ENCODE results near the gene GMNC. TPM values are rescaled to one million over a fixed set of nuclear protein-coding genes. Genes with fewer than 3 reads are reported as not detected.
A peak's percentile ranks its signal among the peaks of the same experiment; 100 is the strongest.

The GMNC gene, protein sequence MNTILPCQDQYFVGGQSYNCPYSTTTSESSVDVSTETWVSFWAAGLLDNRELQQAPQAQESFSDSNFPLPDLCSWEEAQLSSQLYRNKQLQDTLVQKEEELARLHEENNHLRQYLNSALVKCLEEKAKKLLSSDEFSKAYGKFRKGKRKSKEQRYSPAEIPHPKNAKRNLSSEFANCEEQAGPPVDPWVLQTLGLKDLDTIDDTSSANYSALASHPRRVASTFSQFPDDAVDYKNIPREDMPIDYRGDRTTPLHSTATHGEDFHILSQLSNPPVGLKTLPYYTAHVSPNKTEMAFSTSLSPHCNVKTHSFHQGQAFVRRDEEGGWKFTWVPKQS
- polyA plus RNA-seq (0.04 TPM in 1 of 3 replicates, not detected in the others), polyA minus RNA-seq (not detected in 3 replicates)
- polyA plus RNA-seq (2011; ENCODE audit: low read depth) = not detected
- not detected in 2 replicates for polyA plus RNA-seq (2011; cell fraction: cytosol; rRNA removed)
- 0.03 TPM in 1 of 2 replicates, not detected in the other for polyA plus RNA-seq (2011; cell fraction: nucleus; rRNA removed)
- polyA plus RNA-seq (2012; ENCODE audit: low replicate concordance) = not detected in 2 replicates
- not detected for polyA minus RNA-seq (2011; cell fraction: cytosol; rRNA and poly(A)+ RNA removed)
- polyA minus RNA-seq (2011; cell fraction: nucleus; rRNA and poly(A)+ RNA removed) = not detected in 2 replicates

DNA sequence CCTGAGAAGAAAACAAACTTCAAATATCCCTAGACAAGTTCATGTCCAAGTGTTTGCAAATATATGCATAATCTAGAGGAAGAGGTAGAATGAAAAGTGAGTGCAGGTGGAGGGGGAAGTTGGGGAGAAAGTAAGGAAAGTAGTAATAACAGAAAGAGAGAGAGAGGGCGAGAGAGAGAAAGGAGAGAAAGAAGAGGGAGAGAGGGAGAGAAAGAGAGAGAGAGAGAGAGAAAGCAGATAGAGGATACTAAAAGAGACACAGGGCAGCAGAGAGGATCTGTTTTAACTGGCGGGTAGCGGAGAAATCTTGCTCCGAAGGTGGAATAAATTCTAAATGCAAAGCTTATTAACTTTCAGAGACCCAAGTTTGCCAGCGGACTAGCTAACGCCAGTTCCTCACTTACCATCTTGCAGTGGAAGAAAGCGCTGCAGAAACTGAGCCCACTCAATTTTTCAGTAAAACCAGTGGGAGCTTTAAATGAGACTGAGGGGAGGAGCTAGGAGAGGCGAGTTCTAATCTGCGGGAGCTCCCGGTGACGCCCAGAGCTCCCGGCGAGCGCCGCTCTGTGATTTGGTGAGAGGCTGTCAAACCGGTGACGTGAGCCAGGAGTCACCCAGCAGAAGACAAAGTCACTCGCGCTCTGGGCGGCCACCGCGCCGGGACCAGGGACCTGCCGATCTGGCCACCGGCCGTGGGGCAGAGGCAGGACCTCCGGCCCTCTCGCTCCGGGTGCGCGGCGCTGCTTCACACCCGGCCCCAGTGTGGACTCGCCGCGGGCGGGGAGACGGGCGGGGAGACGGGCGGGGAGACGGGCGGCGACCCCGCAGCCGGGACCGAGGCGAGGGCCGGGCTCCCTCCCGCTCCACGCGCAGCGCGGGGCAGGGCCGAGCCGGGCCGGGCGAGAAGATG lies at the start of gene GMNC:
Gene GMNC, minus strand, starts transcription at position 486 of the 910 bp plus-strand sequence. Its CDS starts 79 bp downstream, at position 407.
- dilution Hi-C loops (cut with MboI; ENCODE audit: extremely low pct_ligation_motif_present, low sequenced_read_pairs) = no loop called here
- peak within 1 kb of the TSS; percentile 83 for H3K4me2 ChIP-seq (ENCODE audit: control insufficient read depth, extremely low read depth, insufficient read depth, low read depth, low read length)
- H3K27me3 ChIP-seq (ENCODE audit: control insufficient read depth, extremely low read depth, insufficient read depth, low read length) = peaks cover 4% of the 10 kb centered on the region
- H3K27ac ChIP-seq (ENCODE audit: control insufficient read depth, insufficient read depth, low read length) = no peak within 1 kb of the TSS
- H3K36me3 ChIP-seq (ENCODE audit: control insufficient read depth in 2 of 2, extremely low read depth in 1 of 2, insufficient read depth in 2 of 2, low read length in 2 of 2) = no peaks in the 10 kb centered on the region
- H4K20me1 ChIP-seq (ENCODE audit: control insufficient read depth, extremely low read depth, insufficient read depth, low read length) = no peaks in the 10 kb centered on the region
- H3K4me1 ChIP-seq (ENCODE audit: control insufficient read depth, extremely low read depth, insufficient read depth, low read length) = no peaks in the 10 kb centered on the region
- TF ChIP-seq, protein P1, sequence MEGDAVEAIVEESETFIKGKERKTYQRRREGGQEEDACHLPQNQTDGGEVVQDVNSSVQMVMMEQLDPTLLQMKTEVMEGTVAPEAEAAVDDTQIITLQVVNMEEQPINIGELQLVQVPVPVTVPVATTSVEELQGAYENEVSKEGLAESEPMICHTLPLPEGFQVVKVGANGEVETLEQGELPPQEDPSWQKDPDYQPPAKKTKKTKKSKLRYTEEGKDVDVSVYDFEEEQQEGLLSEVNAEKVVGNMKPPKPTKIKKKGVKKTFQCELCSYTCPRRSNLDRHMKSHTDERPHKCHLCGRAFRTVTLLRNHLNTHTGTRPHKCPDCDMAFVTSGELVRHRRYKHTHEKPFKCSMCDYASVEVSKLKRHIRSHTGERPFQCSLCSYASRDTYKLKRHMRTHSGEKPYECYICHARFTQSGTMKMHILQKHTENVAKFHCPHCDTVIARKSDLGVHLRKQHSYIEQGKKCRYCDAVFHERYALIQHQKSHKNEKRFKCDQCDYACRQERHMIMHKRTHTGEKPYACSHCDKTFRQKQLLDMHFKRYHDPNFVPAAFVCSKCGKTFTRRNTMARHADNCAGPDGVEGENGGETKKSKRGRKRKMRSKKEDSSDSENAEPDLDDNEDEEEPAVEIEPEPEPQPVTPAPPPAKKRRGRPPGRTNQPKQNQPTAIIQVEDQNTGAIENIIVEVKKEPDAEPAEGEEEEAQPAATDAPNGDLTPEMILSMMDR (optimal IDR thresholded peaks at IDR 0.05 in 1 of 3, IDR thresholded peaks at IDR 0.05 in 1 of 3, conservative IDR thresholded peaks at IDR 0.05 in 1 of 3; ENCODE audit: extremely low read depth in 1 of 3, insufficient read depth in 2 of 3, low read length in 3 of 3) = no peak
- no peak for TF ChIP-seq EZH2 (IDR thresholded peaks at IDR 0.05; ENCODE audit: low read length)
- H3K4me3 ChIP-seq (ENCODE audit: control insufficient read depth in 2 of 3, extremely low read depth in 1 of 3, insufficient read depth in 2 of 3, low read depth in 1 of 3, low read length in 3 of 3) = peak within 1 kb of the TSS; percentile 59 to 71 (median 64)
- no peaks in the 10 kb centered on the region for H3K79me2 ChIP-seq (ENCODE audit: control insufficient read depth, insufficient read depth, low read length)
- peak within 1 kb of the TSS; percentile 53 for H3K9ac ChIP-seq (ENCODE audit: control insufficient read depth, extremely low read depth, insufficient read depth, low read length)
- H3K9me1 ChIP-seq (ENCODE audit: control insufficient read depth, extremely low read depth, insufficient read depth, low read length) = no peaks in the 10 kb centered on the region
- H2AFZ ChIP-seq (ENCODE audit: control insufficient read depth, low read length) = peak within 1 kb of the TSS; percentile 81
- no peak for DNase-seq (ENCODE audit: low read depth, low spot score)
- H3K9me3 ChIP-seq (ENCODE audit: control insufficient read depth, low read depth, low read length) = no peaks in the 10 kb centered on the region
- peak; percentile 57 for FAIRE-seq

DNA sequence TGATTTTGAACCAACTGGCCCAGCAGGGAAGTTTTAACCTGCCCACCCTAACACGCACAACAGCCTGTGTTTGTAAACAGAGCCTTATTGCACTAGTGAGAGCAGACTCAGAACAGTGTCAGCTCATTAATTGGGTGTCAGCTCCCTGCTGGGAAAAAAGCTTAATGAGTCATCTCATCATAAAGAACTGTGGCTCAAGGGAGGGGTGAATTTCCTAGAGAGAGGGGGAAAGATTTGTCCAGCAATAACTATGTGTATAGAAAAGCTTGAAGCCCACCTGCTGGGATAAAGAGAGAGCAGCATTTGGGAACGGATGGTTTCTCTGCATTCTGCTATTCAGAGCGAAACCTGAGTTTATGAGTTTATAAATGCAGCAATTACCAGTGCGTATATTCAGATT lies 48.9 kb upstream of the GMNC start:
- H3K36me3 ChIP-seq (ENCODE audit: control insufficient read depth in 2 of 2, extremely low read depth in 1 of 2, insufficient read depth in 2 of 2, low read length in 2 of 2) = no peaks in the 10 kb centered on the region
- no peaks in the 10 kb centered on the region for H3K9me1 ChIP-seq (ENCODE audit: control insufficient read depth, extremely low read depth, insufficient read depth, low read length)
- no peaks in the 10 kb centered on the region for H3K4me1 ChIP-seq (ENCODE audit: control insufficient read depth, extremely low read depth, insufficient read depth, low read length)
- no peaks in the 10 kb centered on the region for H3K79me2 ChIP-seq (ENCODE audit: control insufficient read depth, insufficient read depth, low read length)
- no peaks in the 10 kb centered on the region for H3K27me3 ChIP-seq (ENCODE audit: control insufficient read depth, extremely low read depth, insufficient read depth, low read length)
- H4K20me1 ChIP-seq (ENCODE audit: control insufficient read depth, extremely low read depth, insufficient read depth, low read length) = no peaks in the 10 kb centered on the region
- H3K4me2 ChIP-seq (ENCODE audit: control insufficient read depth, extremely low read depth, insufficient read depth, low read depth, low read length) = no peak overlapping the region
- FAIRE-seq (no peak), DNase-seq (ENCODE audit: low read depth, low spot score) (no peak)
- H3K9me3 ChIP-seq (ENCODE audit: control insufficient read depth, low read depth, low read length) = no peaks in the 10 kb centered on the region
- dilution Hi-C loops (cut with MboI; ENCODE audit: extremely low pct_ligation_motif_present, low sequenced_read_pairs) = no loop called here
- no peak overlapping the region for H2AFZ ChIP-seq (ENCODE audit: control insufficient read depth, low read length)
- H3K9ac ChIP-seq (ENCODE audit: control insufficient read depth, extremely low read depth, insufficient read depth, low read length) = no peak overlapping the region
- H3K4me3 ChIP-seq (ENCODE audit: control insufficient read depth in 2 of 3, extremely low read depth in 1 of 3, insufficient read depth in 2 of 3, low read depth in 1 of 3, low read length in 3 of 3) = no peak overlapping the region
- TF ChIP-seq, protein P1 (optimal IDR thresholded peaks at IDR 0.05 in 1 of 3, IDR thresholded peaks at IDR 0.05 in 1 of 3, conservative IDR thresholded peaks at IDR 0.05 in 1 of 3; ENCODE audit: extremely low read depth in 1 of 3, insufficient read depth in 2 of 3, low read length in 3 of 3) = no peak
- no peak for TF ChIP-seq EZH2 (IDR thresholded peaks at IDR 0.05; ENCODE audit: low read length)
- no peak overlapping the region for H3K27ac ChIP-seq (ENCODE audit: control insufficient read depth, insufficient read depth, low read length)
